PC-3 (cell line): ENCODE results near the gene PARVA. TPM values are rescaled to one million over a fixed set of nuclear protein-coding genes. Genes with fewer than 3 reads are reported as not detected.
A peak's percentile ranks its signal among the peaks of the same experiment; 100 is the strongest.

Experiments
- ATAC-seq: fragments of 200-7000 bp; cut with Tn5 transposase; 2 replicates; pipeline ENCODE4 v1.9.1; 2020; ENCODE audit warnings: mild to moderate bottlenecking, moderate library complexity
- BruUV-seq: library from RNA; stranded (reverse); fragments of 400-500 nt; replicated peaks from 2 replicates; lab custom pipeline; 2021; lab: Mats Ljungman, UMichigan
- CTCF ChIA-PET: fragments of 300-600 bp; sonication (Branson Sonifier 250); formaldehyde crosslinking; loops from one replicate; lab custom pipeline; 2022; ENCODE audit warnings: antibody characterized with exemption; lab: Charles Lee
- POLR2A ChIA-PET: fragments of 300-600 bp; sonication (Branson Sonifier 250); formaldehyde crosslinking; loops from one replicate; lab custom pipeline; 2022; ENCODE audit warnings: antibody characterized with exemption; ENCODE audit not compliant: unreplicated experiment; lab: Charles Lee
- DNase-seq: peaks from one replicate; pipeline ENCODE4 v3.0.0-alpha.2; 2015
- H2AFZ ChIP-seq: fragments of 300-600 bp; sonication (generic); 2 replicates; pipeline ENCODE4 v1.6.0; 2016; ENCODE audit warnings: antibody characterized with exemption, low read length
- H3F3A ChIP-seq: fragments of 300-600 bp; sonication (generic); one replicate; pipeline ENCODE4 v1.6.0; 2017; ENCODE audit warnings: antibody characterized with exemption, low read length, control low read depth, mild to moderate bottlenecking; ENCODE audit not compliant: unreplicated experiment
- H3K27ac ChIP-seq: fragments of 300-600 bp; sonication (generic); 2 replicates; pipeline ENCODE4 v1.5.1; 2016; ENCODE audit warnings: mild to moderate bottlenecking, low read length
- H3K27me3 ChIP-seq: fragments of 300-600 bp; sonication (generic); 2 replicates; pipeline ENCODE4 v1.6.1; 2016; ENCODE audit warnings: low read length, mixed read lengths
- H3K36me3 ChIP-seq: fragments of 300-600 bp; sonication (generic); 2 replicates; pipeline ENCODE4 v1.6.1; 2016; ENCODE audit warnings: low read depth, mixed run types, low read length, mixed read lengths
- H3K4me1 ChIP-seq: fragments of 300-600 bp; sonication (generic); 2 replicates; pipeline ENCODE4 v1.5.1; 2016; ENCODE audit warnings: low read length; ENCODE audit not compliant: insufficient read depth
- H3K4me2 ChIP-seq: fragments of 300-600 bp; sonication (generic); 2 replicates; pipeline ENCODE4 v1.6.0; 2016; ENCODE audit warnings: low read length
- H3K4me3 ChIP-seq: fragments of 300-600 bp; sonication (generic); 2 replicates; pipeline ENCODE4 v1.5.1; 2016; ENCODE audit warnings: mild to moderate bottlenecking, low read length, mixed read lengths
- H3K79me2 ChIP-seq: fragments of 300-600 bp; sonication (generic); 2 replicates; pipeline ENCODE4 v1.6.1; 2017; ENCODE audit warnings: low read length, mixed read lengths
- H3K9ac ChIP-seq: fragments of 300-600 bp; sonication (generic); 2 replicates; pipeline ENCODE4 v1.6.0; 2016; ENCODE audit warnings: mild to moderate bottlenecking, low read length
- H3K9me2 ChIP-seq: fragments of 300-600 bp; sonication (generic); replicated peaks from 2 replicates; pipeline ENCODE4 v1.6.1; 2016; ENCODE audit warnings: mixed run types, low read length, mixed read lengths
- H3K9me3 ChIP-seq: fragments of 300-600 bp; sonication (generic); 2 replicates; pipeline ENCODE4 v1.6.1; 2016; ENCODE audit warnings: low read length, mixed read lengths
- H4K20me1 ChIP-seq: fragments of 300-600 bp; sonication (generic); 2 replicates; pipeline ENCODE4 v1.6.1; 2016; ENCODE audit warnings: low read length, mixed read lengths
- CTCF ChIP-seq: fragments of 300-600 bp; sonication (generic); conservative IDR thresholded peaks from 2 replicates; pipeline ENCODE4 v1.5.1; 2017; ENCODE audit warnings: antibody characterized with exemption, low read depth, mild to moderate bottlenecking, low read length
- EZH2 ChIP-seq: fragments of 300-600 bp; sonication (generic); IDR thresholded peaks from one replicate; pipeline ENCODE4 v1.6.1; 2017; ENCODE audit warnings: antibody characterized with exemption, mild to moderate bottlenecking, low read length; ENCODE audit not compliant: unreplicated experiment
- EZH2phosphoT487 ChIP-seq: fragments of 300-600 bp; sonication (generic); IDR thresholded peaks from 2 replicates; pipeline ENCODE4 v1.6.1; 2018; ENCODE audit warnings: mild to moderate bottlenecking, antibody characterized with exemption, low read length, borderline replicate concordance
- intact Hi-C: fragments of 100-400 bp; cut with micrococcal nuclease; formaldehyde crosslinking; loops from 2 replicates; pipeline ENCODE4 v1.9.0; 2023
- total RNA-seq: library from RNA; depleted of rRNA; stranded (reverse); fragments of >200 nt; gene quantifications from 2 replicates; pipeline ENCODE4 v1.2.3, GENCODE V29; 2014

PARVA gene
- total RNA-seq, 1 experiment from 2014 or later = 13.5 TPM

- no peaks in the 10 kb centered on the region for H3K36me3 ChIP-seq
- H3F3A ChIP-seq = no peaks in the 10 kb centered on the region
- H2AFZ ChIP-seq = no peak overlapping the region
- ChIA-PET CTCF (no interaction called here), POLR2A (no interaction called here)
- H3K9me3 ChIP-seq = no peaks in the 10 kb centered on the region
- intact Hi-C loops = no loop called here
- H3K9me2 ChIP-seq = no peaks in the 10 kb centered on the region
- no peaks in the 10 kb centered on the region for H3K27me3 ChIP-seq
- no peaks in the 10 kb centered on the region for H3K79me2 ChIP-seq
- peaks cover 34% of the 10 kb centered on the region for H3K4me1 ChIP-seq
- H4K20me1 ChIP-seq = no peaks in the 10 kb centered on the region
- ATAC-seq (no peak), DNase-seq (no peak)
- BruUV-seq = no TSS peak
- no peak overlapping the region for H3K9ac ChIP-seq
- no peak overlapping the region for H3K4me3 ChIP-seq
- H3K4me2 ChIP-seq = no peak overlapping the region
- no peak for TF ChIP-seq CTCF
- H3K27ac ChIP-seq = no peak overlapping the region
Observed at GRCh38 chr11:12542186-12542935, 165.0 kb downstream of the PARVA start.

DNA sequence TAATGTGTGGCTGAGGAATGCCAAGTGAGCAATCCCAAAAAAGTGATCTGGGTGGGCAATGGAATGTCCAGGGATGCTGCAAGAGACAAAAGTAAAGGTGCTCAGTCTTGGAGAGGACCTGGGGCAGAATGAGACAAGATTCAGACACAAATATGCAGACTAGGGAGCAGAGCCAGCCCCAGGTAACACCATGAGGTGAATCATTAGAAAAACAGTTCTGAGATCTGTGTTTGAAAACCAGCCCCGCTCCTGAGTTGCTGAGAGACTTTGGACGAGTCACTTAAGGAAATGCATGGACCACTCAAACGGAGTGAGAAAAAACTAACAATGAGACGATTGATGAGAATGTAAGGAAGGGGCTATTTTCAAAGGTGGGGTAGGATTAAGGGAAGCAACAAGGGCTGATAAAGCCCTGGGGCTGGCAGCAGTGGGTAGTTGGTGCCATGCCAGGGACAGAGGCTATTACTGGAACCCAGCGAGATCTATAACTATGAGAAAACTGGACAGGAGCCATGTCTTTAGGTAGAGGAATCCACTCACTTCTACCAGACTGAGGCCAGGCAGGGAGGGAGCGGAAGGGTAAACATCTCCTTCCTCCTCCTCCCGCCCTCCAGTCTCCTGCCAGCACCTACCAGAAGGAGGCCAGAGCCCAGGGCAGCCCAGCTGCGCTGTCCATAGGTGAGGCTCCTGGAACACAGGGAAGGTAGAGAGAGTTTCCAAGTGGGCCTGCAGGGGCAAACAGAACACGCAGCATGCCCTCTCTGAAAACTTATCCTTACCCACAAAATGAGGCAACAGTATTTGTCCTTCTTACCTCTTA, 166.4 kb downstream of the PARVA start:
- Histone ChIP-seq H3K4me3 (no peak overlapping the region), H3K4me2 (peak overlapping the region; percentile 34), H4K20me1 (no peaks in the 10 kb centered on the region), H2AFZ (0 out of 2 replicates have a peak overlapping the region, but pooled peaks have one; percentile 19), H3K27me3 (no peaks in the 10 kb centered on the region), H3K9me2 (no peaks in the 10 kb centered on the region), H3K4me1 (peaks cover 33% of the 10 kb centered on the region), H3F3A (no peaks in the 10 kb centered on the region), H3K36me3 (no peaks in the 10 kb centered on the region), H3K79me2 (no peaks in the 10 kb centered on the region), H3K9me3 (no peaks in the 10 kb centered on the region), H3K9ac (no peak overlapping the region), H3K27ac (no peak overlapping the region)
- peak; percentile 60 for DNase-seq
- intact Hi-C loops = no loop called here
- BruUV-seq = no TSS peak
- TF ChIP-seq CTCF (no peak), EZH2phosphoT487 (no peak), EZH2 (no peak)
- ChIA-PET CTCF (no interaction called here), POLR2A (no interaction called here)
- ATAC-seq = peak; percentile 11; the same call in 1 of the 2 replicates
